HG03432 (cell line): ENCODE measurements around the gene MYO3B.

Experiments
- ATAC-seq: cut with Tn5 transposase; IDR thresholded peaks from one replicate; pipeline ENCODE4 v1.9.1; 2021; ENCODE audit warnings: mild to moderate bottlenecking, moderate library complexity; ENCODE audit not compliant: unreplicated experiment

The MYO3B gene

GRCh38 chr2:170177950-170178781 is at the start of gene MYO3B:
Gene MYO3B, plus strand, starts transcription at chr2:170178147. Its CDS starts 141 bp downstream, at chr2:170178288.
- peak; percentile 44 for ATAC-seq

- ATAC-seq: peak; percentile 61
Observed at GRCh38 chr2:170139276-170139967, 38.5 kb upstream of the MYO3B start.

- ATAC-seq: no peak
Observed at GRCh38 chr2:170140561-170140960, 37.4 kb upstream of the MYO3B start.

GRCh38 chr2:170141865-170142264 is 36.1 kb upstream of the MYO3B start:
- peak; percentile 55 for ATAC-seq

GRCh38 chr2:170142502-170142901 is 35.4 kb upstream of the MYO3B start:
- no peak for ATAC-seq

- ATAC-seq: no peak
Observed at GRCh38 chr2:170143045-170143717, 34.8 kb upstream of the MYO3B start.

- ATAC-seq: no peak
Observed at GRCh38 chr2:170144761-170145160, 33.2 kb upstream of the MYO3B start.

GRCh38 chr2:170145191-170145590 is 32.8 kb upstream of the MYO3B start:
- no peak for ATAC-seq

- ATAC-seq: no peak
Observed at GRCh38 chr2:170145675-170146432, 32.1 kb upstream of the MYO3B start.

GRCh38 chr2:170146784-170147183 is 31.2 kb upstream of the MYO3B start:
- ATAC-seq: no peak

GRCh38 chr2:170147576-170147975 is 30.4 kb upstream of the MYO3B start:
- no peak for ATAC-seq

GRCh38 chr2:170148161-170148560 is 29.8 kb upstream of the MYO3B start:
- ATAC-seq: no peak

GRCh38 chr2:170152421-170152820 is 25.5 kb upstream of the MYO3B start:
- ATAC-seq: no peak

GRCh38 chr2:170155022-170155722 is 22.8 kb upstream of the MYO3B start:
- peak; percentile 65 for ATAC-seq

GRCh38 chr2:170155723-170156253 is 22.2 kb upstream of the MYO3B start:
- ATAC-seq: no peak

- no peak for ATAC-seq
Observed at GRCh38 chr2:170156592-170156991, 21.4 kb upstream of the MYO3B start.

- ATAC-seq: no peak
Observed at GRCh38 chr2:170157025-170157684, 20.8 kb upstream of the MYO3B start.

GRCh38 chr2:170159060-170159459 is 18.9 kb upstream of the MYO3B start:
- ATAC-seq: no peak

GRCh38 chr2:170161516-170162270 is 16.3 kb upstream of the MYO3B start:
- no peak for ATAC-seq
